SHP77 treated with DMSO at 0.1 percent for 48 hours (cell line): ENCODE measurements around the gene TCF25.
"Not testable (repeated sequence)": the region's sequence is repeated elsewhere in the genome, so short reads cannot be mapped to it uniquely, and the experiment has no call there.

Experiments
- DNase-seq: peaks from one replicate; lab custom pipeline; 2025; lab: John Stamatoyannopoulos, UW

The TCF25 gene

GRCh38 chr16:89905511-89906139 lies 32.2 kb downstream of the TCF25 start:
- no peak for DNase-seq

DNA sequence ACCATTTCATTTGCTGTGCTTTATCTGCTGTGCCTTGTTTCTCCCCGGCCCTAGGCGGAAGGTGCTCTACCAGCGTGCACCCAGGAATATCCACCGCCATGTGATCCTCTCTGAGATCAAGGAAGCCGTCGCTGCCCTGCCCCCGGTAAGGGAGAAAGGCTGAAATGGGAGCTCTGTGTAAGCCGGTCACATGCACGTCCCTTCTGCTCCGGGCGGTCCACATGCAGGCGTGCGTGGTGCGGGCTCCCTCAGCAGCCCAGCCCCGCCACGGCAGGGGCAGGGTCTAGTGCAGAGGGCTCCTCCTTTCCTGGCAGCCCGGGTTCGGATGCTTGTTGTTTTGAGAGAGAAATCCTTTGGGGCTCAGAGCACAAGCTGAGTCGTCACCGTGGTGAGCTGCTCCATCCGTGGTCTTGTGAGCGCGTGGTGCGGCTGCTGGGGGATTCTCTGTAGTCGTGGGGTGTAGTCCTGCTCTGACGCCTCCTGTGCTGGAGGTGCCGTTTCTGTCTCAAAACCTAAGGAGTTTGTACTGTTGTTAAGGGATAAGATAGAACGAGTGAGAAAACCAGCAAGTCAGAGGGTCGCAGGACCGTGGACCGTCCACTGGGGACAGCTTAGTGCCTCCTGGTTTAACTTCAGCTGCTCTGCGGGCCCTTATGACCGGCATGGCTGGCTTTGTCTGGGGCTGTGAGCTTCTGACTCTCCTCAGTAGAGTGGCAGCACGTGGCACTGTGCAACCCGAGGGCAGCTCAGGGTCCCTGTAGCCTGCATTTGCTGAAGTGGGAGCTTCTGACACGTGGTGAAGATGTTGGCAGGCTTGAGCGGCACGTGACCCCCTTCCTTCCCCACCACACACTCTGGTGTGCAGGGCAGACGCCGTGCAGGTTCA lies 33.0 kb downstream of the TCF25 start:
- DNase-seq: no peak

GRCh38 chr16:89907055-89907814 lies 33.8 kb downstream of the TCF25 start:
- DNase-seq: no peak

GRCh38 chr16:89908236-89908635 lies 34.8 kb downstream of the TCF25 start:
- no peak for DNase-seq

DNA sequence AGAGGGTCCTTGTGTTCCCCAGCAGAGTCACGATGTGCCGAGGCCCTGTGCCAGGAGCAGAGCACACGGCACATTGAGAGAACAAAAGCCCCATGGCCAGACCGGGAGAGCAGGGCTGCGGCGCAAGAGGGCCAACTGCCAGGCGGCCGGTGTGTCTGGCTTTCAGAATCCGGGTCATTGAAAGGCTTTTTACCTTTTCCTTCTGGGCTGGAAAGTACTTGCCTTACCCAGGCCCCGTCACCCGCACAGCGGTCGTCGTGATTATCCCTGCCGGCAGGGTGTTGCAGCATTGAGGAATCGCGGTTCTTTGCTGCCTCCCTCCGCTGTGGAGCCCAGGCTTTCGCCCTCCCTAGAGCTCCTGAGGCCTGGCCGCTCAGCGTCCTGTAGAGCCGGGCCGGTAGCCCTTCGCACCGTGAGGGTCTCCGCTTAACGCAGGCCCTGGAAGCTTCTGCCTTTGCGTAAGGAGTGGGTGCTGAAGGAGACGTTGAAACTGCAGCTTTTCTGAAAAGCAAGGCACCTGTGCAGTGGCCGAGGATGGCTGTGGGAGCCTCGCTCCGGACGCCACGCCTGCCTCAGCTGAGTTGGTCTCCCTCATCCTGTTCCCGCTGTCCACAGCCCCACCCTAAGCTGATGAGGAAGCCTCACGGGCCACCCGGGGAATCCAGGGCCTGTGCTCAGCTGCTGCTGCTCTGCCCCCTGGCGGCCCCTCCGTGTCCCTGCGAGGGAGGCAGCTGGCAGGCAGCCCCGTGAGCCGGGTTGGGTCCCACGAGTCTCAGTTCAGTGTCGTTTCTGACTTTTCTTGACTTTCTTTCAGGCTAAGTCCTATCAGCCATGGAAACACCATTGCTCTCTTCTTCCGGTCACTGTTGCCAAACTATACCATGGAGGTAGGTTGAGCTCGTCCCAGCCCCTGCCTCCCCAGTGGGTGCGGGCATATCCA lies 36.7 kb downstream of the TCF25 start:
- peak; percentile 58 for DNase-seq

- DNase-seq: no peak
Measured at GRCh38 chr16:89910717-89911354, 37.4 kb downstream of the TCF25 start.

GRCh38 chr16:89911375-89911774 lies 38.0 kb downstream of the TCF25 start:
- DNase-seq: no peak

GRCh38 chr16:89912143-89912542 lies 38.8 kb downstream of the TCF25 start:
- no peak for DNase-seq

GRCh38 chr16:89912627-89913026 lies 39.2 kb downstream of the TCF25 start:
- no peak for DNase-seq

DNA sequence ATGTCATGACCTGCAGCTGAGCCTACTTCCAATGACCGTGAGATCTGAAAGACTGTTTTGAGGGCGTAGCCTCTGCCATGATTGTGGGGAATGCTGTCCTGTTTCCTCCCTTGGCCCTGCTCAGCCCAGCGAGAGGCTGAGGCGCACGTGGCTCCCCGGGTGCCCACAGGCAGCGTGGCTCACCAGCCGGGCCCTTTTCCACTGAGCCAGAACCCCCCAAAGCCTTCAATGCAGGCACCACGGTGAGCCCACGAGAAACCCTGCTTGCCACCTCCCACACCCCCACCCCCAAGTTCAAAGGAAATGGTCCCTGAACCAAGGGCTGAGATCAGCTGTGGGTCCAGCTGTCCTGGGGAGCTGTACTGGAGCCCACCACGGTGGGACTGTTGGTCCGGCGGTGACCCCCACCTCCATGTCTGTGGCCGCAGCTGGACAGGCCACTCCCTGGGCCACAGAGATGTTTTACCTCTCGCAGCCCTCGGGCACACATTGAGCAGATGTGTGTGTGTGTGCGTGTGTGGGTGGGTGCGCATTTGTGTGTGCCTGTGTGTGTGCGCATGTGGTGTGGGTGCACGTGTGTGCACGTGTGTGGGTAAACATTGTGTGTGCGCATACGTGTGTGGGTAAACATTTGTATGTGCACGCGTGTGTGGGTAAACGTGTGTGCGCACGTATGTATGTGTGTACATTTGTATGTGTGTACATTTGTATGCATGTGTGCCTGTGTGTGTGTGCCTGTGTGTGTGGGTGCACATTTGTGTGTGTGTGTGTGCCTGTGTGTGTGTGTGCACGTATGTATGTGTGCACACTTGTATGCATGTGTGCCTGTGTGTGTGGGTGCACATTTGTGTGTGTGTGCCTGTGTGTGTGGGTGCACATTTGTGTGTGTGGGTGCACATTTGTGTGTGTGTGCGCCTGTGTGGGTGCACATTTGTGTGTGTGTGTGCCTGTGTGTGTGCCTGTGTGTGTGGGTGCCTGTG lies 40.3 kb downstream of the TCF25 start:
- no peak for DNase-seq

- not testable (repeated sequence) for DNase-seq
Measured at GRCh38 chr16:89914642-89915285, 41.4 kb downstream of the TCF25 start.

DNA sequence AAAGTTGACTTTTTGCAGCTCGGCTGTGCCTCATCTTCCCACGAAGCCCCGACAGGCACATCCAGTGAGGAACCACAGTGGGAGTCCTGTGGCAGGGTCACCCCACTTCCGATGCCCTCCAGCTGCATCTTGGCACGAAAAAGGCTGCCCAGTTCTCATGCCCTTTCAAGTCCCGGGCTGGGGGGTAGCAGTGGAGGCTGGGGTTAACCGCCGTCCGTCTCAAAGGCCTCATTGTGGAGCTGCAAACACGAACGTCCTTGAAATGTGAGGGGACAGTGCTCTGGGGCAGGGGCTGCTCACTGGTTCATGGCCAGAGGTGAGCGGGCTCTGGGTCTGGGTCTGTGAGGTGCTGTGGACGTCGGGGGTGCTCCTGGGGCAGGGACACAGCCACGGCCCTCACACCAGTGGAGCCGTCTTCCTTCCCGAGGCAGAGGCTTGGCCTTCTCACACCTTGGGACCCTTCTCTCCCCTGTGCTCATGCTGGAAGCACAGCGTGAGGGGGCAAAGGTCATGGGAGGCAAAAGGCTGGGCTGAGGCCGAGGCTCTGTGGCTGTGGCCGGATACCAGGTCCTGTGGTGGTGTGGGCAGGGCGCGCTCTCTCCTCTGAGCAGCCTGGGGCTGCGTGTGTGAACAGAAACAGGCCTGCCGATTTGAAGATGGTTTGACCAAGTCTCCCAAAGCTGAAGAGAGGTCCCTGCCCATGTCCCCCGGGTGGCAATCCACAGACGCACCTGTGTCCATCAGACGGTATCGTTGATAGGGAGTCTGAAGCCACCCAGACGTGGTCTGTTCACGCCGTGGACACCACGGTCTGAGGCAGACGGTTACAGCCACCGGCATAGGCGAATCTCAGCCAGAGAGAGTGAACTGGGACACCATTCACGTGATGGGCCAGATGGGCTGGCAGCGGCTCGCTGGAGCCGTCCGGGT lies 42.2 kb downstream of the TCF25 start:
- no peak for DNase-seq

- DNase-seq: peak; percentile 90
Measured at GRCh38 chr16:89917773-89918452, 44.5 kb downstream of the TCF25 start.

DNA sequence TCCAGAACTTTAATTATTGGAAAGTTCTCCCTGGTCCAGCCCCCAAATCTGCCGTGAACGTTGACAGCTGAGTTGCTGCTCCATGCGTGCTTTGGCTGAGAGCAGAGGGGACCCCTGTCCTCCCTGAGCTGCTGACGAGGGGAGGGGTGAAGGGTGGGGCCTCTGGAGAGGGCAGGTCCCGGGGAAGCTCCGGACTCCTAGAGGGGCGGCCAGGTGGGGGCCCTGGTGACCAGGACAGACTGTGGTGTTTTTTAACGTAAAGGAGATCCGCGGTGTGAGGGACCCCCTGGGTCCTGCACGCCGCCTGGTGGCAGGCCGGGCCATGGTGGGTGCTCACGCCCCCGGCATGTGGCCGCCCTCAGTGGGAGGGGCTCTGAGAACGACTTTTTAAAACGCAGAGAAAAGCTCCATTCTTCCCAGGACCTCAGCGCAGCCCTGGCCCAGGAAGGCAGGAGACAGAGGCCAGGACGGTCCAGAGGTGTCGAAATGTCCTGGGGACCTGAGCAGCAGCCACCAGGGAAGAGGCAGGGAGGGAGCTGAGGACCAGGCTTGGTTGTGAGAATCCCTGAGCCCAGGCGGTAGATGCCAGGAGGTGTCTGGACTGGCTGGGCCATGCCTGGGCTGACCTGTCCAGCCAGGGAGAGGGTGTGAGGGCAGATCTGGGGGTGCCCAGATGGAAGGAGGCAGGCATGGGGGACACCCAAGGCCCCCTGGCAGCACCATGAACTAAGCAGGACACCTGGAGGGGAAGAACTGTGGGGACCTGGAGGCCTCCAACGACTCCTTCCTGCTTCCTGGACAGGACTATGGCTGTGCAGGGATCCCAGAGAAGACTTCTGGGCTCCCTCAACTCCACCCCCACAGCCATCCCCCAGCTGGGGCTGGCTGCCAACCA lies 45.3 kb downstream of the TCF25 start, which contains the start of gene MC1R:
TSS of gene MC1R (plus strand) at position 410 of the 895 bp plus-strand sequence. CDS start at position 807, 397 bp downstream.
- DNase-seq: no peak

GRCh38 chr16:89919535-89920406 lies 46.4 kb downstream of the TCF25 start:
- DNase-seq: no peak
